Ishikawa (cell line): ENCODE data around the gene MIAT.

Experiments used
- CEBPB ChIP-seq: IDR thresholded peaks from 2 replicates; pipeline ENCODE4 v1.6.1; 2012
- CREB1 ChIP-seq: IDR thresholded peaks from 2 replicates; pipeline ENCODE4 v1.6.1; 2012; ENCODE audit warnings: low read depth
- EGR1 ChIP-seq: IDR thresholded peaks from 2 replicates; pipeline ENCODE4 v1.6.1; 2012
- EP300 ChIP-seq: IDR thresholded peaks from 2 replicates; pipeline ENCODE4 v1.6.1; 2012; ENCODE audit warnings: borderline replicate concordance
- FOXM1 ChIP-seq: IDR thresholded peaks from 2 replicates; pipeline ENCODE4 v1.6.1; 2012; ENCODE audit warnings: low read depth, borderline replicate concordance
- MAX ChIP-seq: IDR thresholded peaks from 2 replicates; pipeline ENCODE4 v1.6.1; 2012
- NFIC ChIP-seq: IDR thresholded peaks from 2 replicates; pipeline ENCODE4 v1.6.1; 2012
- RAD21 ChIP-seq: IDR thresholded peaks from 2 replicates; pipeline ENCODE4 v1.6.1; 2012; ENCODE audit warnings: low read depth
- REST ChIP-seq: IDR thresholded peaks from 2 replicates; pipeline ENCODE4 v1.6.1; 2012; ENCODE audit warnings: low read depth, mild to moderate bottlenecking
- TAF1 ChIP-seq: IDR thresholded peaks from 2 replicates; pipeline ENCODE4 v1.6.1; 2012; ENCODE audit warnings: low read depth, mild to moderate bottlenecking
- TCF12 ChIP-seq: IDR thresholded peaks from 2 replicates; pipeline ENCODE4 v1.6.1; 2012; ENCODE audit warnings: low read depth
- TEAD4 ChIP-seq: IDR thresholded peaks from 2 replicates; pipeline ENCODE4 v1.6.1; 2012
- USF1 ChIP-seq: IDR thresholded peaks from 2 replicates; pipeline ENCODE4 v1.6.1; 2012
- YY1 ChIP-seq: IDR thresholded peaks from 2 replicates; pipeline ENCODE4 v1.6.1; 2012; ENCODE audit warnings: low read depth
- ZBTB7A ChIP-seq: IDR thresholded peaks from 2 replicates; pipeline ENCODE4 v1.6.1; 2012; ENCODE audit warnings: low read depth

Gene MIAT

GRCh38 chr22:26663374-26663923, 6.1 kb downstream of the MIAT start:
- TF ChIP-seq USF1, result no peak
- no peak for TF ChIP-seq FOXM1

- no peak for TF ChIP-seq EP300
- no peak for TF ChIP-seq TEAD4
- no peak for TF ChIP-seq YY1
- no peak for TF ChIP-seq FOXM1
- TF ChIP-seq ZBTB7A, result no peak
- TF ChIP-seq TCF12, result no peak
- TF ChIP-seq USF1, result no peak
- no peak for TF ChIP-seq CREB1
- TF ChIP-seq MAX, result no peak
- TF ChIP-seq NFIC, result no peak
- no peak for TF ChIP-seq RAD21
- TF ChIP-seq REST, result no peak
- TF ChIP-seq CEBPB, result no peak
These were observed 8.4 kb downstream of the MIAT start for GRCh38 chr22:26665813-26666231.

- TF ChIP-seq FOXM1 (no peak), USF1 (no peak), NFIC (no peak), MAX (no peak), CEBPB (no peak), REST (no peak), EGR1 (no peak), YY1 (no peak), RAD21 (no peak), CREB1 (no peak), TCF12 (no peak)
These were observed 9.8 kb downstream of the MIAT start for GRCh38 chr22:26667140-26667539.

GRCh38 chr22:26669060-26669481, 11.7 kb downstream of the MIAT start:
- TF ChIP-seq EP300, result no peak
- TF ChIP-seq CREB1, result no peak
- TF ChIP-seq FOXM1, result no peak
- TF ChIP-seq NFIC, result no peak
- no peak for TF ChIP-seq RAD21
- no peak for TF ChIP-seq TAF1

GRCh38 chr22:26670459-26670858, 13.1 kb downstream of the MIAT start:
- TF ChIP-seq TEAD4 (no peak), CREB1 (no peak)

GRCh38 chr22:26671317-26672059, 14.1 kb downstream of the MIAT start:
- no peak for TF ChIP-seq TCF12
- no peak for TF ChIP-seq CREB1
- no peak for TF ChIP-seq TAF1
- no peak for TF ChIP-seq EGR1
- no peak for TF ChIP-seq FOXM1
- no peak for TF ChIP-seq RAD21
- TF ChIP-seq TEAD4, result no peak
- TF ChIP-seq EP300, result no peak
- TF ChIP-seq MAX, result no peak
- TF ChIP-seq NFIC, result no peak
- TF ChIP-seq USF1, result no peak
- TF ChIP-seq CEBPB, result no peak
- no peak for TF ChIP-seq YY1
- no peak for TF ChIP-seq REST
